ENCODE results near the gene SCLT1.
"Not testable (repeated sequence)": the region's sequence is repeated elsewhere in the genome, so short reads cannot be mapped to it uniquely, and the experiment has no call there.

Gene SCLT1

DNA sequence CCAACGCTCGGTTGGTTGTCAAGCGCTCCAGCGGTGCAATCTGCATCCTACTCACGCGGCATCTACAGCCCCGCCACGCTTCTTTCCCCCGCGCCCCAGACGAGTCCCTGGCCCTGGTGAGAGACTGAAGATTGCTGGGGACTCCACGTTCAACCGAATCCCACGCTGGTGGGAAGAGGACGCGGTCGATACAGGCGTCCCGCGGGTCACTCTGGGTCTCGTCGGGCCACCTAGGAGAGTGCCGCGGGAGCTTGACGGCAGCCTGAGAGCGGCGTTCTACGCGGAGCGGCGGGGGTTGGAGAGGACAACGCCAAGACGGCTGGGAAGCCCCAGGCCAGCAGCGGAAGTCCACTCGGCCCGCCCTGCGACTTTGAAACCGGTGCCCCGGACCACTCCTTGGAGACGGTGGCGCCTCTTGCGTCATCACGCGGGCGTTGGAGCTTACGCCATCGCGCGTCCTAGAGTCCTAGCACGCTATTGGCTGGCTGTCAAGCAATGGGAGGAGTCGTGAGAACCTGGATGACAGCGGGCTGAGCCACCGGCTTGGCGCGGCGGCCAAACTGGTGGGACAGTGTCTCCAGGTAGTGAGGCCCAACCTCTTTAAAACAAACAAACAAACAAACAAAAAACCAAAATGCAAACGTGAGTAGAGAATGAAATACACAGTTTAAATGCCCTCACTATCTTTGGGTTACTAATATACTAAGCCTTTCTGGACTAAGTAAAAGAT lies at the start of gene SCLT1:
SCLT1 (minus strand) TSS at position 349 of the 730 bp plus-strand sequence. CDS start 436 bp downstream, outside the sequence.
- peak; percentile 98 for DNase-seq

DNA sequence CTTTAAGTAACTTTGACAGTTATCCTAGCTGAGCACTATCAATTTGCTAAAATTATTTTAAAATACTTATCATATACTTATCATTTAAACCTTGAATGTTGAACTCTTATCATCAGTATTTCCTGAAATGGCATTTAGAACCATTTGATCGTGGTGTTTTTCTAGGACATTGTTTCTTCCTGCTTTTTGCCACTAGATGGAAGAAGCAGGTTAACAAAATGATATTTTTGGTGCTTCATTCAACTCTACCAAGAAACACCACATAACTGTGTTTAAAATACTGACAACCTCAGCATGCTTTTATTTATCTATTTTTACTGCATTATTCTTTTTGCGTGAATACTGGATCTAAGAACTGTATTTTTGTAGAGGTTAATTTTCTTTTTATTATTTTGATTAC lies 47.2 kb upstream of the SCLT1 start:
- DNase-seq, result no peak

DNA sequence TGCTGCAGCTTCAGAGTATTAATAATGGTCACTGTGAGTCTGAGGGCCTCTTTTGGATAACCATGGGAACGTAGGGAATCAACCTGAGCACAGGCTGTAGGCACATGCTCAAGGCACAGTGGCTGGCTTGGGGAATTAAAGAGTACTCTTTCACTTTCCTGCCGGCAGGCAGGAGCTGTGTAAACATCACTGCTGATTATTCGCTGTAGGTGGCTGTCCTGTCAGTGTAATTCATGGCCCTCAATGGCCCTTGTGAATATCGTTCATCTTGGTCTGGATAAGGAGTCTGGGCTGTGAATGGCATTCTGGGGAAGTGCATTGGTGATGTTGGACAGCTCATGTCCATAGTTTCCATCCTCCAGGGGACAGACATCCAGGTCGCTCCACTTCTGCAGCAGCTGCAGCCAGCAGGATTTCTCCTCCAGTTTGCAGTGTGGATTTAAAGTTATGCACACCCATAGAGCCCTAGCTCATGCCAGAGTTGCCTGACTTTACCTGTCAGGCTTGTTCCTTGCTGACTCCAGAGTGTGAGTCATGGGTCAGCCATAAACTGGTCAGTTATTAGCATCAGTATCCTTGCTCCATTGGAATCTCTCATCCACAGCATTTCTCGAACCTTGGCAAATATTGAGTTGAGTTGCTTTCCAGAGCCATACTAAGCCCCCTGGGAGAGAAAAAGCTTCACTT lies 45.6 kb upstream of the SCLT1 start:
- DNase-seq, result no peak

DNA sequence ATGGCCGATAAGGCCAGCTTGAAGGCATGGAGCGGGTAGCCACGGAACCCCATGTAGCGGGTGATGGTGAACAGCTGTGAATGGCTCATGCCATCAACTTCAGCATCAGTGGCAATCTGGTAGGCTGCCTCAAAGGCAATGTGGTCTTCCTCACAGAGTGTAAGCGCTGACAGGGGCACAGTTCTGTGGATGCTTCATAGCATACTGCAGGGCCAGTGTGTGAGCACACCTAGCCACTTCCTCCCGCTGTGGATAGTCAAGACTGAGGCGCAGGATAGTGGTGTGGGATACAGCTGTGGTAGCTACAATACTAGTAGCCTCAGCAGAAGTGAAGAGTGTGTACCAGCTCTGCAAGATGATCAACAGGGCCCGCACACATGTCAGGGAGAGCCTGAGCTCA lies 43.1 kb upstream of the SCLT1 start:
- no peak for DNase-seq

DNA sequence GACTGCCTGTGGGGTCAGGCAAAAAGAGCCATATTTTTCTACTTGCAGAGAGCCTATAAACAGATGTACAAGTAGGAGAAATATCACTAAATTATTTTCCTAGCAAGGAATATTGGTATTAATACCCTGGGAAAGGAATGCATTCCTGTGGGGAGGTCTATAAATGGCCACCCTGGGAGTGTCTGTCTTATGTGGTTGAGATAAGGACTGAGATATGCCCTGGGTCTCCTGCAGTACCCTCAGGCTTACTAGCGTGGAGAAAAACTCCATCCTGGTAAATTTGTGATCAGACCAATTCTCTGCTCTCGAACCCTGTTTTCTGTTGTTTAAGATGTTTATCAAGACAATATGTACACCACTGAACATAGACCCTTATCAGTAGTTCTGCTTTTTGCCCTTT lies 38.0 kb upstream of the SCLT1 start:
- no peak for DNase-seq

DNA sequence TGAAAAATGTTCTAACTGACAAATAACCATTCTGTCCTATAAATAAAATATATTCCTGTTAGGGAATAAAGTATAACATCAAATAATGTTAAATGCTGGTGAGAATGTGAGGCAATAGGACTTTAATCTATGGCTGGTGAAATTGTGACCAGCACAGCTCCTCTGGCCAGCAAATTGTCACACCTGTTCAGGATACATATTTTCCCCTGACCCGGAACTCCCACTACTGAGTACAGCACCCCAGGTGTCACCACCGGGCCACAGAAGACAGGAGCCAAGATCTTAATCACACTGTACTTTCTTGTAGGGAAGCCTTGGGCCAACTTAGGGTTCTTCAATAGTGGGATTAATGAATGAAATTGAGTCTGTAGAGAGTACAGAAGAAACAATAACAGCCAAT lies 35.8 kb upstream of the SCLT1 start:
- DNase-seq, result no peak

DNA sequence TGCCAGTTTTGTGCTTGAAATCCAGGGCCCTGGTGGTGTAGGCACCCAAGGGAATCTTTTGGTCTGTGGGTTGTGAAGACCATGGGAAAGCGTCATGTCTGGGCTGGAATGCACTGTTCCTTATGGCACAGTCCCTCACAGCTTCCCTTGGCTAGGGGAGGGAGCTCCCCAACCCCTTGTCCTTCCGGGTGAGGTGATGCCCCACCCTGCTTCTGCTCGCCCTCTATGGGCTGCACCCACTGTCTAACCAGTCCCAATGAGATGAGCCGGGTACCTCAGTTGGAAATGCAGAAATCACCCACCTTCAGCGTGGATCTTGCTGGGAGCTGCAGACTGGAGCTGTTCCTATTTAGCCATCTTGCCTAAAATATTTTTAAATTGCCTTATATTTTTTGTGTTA lies 33.3 kb upstream of the SCLT1 start:
- DNase-seq, result not testable (repeated sequence)

DNA sequence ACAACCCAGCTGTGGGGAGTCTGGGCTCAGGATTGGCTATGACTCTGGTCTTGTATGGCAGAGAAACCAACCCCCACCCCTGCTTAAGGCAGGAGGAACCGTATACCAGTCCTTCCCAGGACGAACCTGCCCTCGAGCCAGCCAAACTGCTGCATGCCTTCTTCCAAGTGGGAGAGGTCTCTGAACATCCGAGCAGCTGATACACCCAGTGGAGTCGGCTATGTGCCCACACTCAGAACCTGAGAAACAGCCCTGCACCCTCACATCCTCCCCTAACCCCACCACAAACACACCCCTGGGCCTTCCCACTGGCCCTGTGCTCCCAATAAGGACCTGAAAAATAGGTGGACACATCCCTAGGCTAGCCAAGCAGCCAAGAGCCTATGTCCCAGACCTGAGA lies 24.4 kb upstream of the SCLT1 start:
- DNase-seq, result no peak

DNA sequence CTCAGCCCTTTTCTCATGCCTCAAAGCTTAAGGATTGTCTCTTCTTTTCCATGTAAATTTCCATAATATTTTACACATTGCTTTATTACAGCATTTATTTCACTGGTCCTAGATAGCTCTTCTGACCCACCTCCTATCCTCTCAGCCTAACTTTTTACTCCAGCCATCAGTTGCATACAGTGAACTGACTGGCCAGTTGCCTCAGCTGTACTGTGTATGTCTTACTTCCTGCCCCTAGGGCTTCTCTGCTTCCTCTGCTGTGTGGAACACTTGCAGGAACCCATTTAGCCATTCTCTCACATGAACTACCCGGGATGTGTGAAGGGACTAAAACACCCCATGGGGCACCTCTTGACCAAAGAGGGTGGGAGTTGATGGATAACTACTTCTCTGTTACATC lies 20.6 kb upstream of the SCLT1 start:
- no peak for DNase-seq

DNA sequence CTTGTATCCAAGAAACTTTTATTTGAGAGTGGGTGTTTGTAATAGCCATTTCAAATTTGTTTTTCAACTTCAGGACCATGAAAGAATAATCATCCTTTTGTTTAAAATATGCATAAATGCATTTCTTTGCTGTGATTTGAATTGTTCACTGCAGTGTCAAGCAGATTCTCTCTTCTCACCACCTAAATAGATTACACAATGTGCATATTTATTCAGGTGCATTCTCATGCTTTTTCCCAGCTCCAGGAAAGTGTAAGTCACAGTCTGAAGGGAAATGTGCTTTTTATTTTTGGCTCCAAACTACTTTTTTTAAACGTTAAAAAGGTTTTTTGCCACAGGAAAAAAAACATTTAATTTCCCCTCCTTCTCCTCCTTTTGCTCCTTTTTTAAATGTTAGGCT lies 20.1 kb upstream of the SCLT1 start:
- DNase-seq, result no peak

DNA sequence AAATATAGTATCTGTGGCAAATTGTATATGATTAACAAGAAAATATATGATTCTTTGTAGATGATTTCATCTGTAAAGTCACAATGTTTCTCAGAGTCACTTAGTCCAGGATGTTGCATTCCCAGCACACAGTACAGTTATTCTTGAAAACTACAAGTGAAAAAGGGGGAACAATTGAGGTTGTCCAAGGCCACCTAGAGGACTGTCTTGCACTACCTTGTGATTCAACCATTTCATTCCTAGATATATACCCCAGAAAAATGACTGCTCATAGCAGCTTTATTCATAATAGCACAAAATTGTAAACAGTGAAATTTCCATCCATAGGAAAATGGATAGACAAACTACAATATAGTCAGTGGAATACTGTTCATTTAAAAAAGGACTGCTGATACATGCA lies 18.6 kb upstream of the SCLT1 start:
- DNase-seq, result no peak

DNA sequence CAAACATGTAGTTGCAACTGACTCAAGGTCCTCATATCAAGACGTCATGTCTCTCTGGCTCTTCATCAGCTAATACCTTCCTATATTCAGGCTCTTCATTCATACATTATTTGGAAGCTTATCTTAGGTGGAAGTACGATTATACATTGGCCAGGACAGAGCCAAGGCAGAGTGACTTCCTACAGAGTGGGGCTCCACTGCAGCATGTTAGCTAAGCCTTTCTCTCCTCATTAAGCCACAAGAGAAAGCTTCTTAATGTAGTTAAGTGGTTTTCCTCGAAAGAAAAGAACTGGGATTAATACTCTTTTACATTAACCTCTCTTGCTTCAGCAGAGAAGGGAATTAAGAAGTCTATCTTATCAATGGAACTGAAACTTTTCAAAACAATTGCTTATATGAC lies 17.6 kb upstream of the SCLT1 start:
- DNase-seq, result no peak

DNA sequence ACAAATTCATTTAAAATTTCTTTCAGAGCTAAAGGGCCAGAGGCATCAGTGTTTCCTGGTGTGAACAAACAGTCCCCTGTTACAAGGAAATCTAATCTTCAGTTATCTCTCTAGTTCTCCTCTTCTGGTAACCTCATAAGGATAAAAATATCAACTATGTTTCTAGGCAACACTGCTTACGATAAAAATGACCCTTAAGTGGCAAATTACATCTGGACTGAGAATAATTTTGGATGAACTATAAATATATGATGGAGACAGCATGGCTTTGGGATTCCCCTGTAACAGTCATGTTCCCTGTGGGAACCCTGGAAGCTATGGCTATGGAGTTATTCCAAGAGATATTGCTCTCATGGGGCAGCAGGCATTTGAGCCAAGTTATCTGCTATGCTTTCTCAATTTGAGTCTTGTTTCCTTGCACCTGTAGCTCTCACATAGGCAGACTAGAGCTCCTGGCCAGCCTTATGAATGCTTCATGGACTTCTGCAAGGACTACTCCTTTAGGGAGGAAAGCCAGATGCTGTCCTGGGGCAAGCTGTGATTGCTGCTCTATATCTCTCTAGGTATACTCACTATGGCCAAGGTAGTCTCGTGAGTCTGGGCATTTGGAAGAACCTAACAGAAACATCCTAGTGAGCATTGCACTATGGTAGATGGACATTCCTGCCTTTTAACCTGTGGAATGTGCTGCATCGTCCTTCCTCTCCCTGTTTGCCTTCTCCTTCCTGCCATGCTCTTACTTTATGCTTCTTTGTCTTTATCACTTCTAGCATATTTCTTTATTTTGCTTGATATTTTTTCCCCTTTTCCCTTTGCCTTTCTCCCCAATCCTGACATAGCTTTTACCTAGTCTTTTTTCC lies 16.9 kb upstream of the SCLT1 start:
- no peak for DNase-seq

DNA sequence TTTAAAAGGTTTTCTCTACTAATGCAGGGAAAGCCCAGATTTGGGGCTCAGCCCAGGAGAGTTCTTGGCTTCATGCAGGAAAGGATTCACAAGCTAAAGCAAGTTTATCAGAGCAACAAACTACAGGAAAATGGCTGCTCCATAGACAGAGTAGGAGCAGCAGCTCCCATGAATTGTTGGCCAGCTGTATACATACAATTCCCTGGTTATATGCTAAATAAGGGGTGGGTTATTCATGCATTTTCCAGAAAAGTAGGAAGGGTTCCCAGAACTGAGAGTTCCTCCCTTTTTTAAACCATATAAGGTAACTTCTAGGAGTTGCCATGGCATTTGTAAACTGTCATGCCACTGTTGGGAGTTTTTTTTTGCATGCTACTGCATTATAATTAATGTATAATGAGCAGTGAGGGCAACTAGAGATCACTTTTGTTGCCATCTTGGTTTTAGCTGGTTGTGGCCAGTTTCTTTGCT lies 5.2 kb upstream of the SCLT1 start:
- no peak for DNase-seq

DNA sequence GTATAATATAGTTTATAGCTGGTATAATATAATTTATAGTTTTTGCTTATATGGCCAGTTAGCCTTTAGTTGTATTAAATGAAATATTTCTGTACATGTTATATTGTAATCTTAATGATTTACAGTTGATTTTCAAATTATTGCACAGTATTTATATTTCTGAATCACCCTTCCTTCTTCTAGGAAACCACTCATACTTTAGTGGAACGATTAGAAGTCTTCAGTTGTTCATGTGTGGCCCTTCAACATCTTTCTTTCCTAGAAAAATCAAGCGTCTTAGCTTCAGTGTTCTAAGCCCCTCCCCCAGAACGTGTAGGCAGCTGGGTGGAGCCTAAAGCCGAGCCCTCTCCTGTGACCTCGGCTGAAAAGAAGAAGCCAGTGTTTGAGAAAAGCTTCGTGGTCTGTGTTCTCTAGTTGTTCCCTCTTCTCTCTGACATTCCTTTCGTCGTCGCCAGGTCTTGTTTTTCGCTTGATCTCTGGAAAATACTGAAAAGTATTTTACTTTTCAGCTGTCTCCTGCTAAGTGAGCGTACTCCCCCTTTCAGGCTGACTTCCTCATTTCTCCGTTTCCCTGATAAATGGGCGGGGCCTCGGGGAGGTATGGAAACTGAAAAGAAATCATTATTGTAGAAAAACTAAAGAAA lies 2.6 kb upstream of the SCLT1 start, which contains the start of gene C4orf33:
C4orf33 (plus strand) TSS at position 342 of the 644 bp plus-strand sequence. CDS start 6,459 bp downstream, outside the sequence.
- peak; percentile 91 for DNase-seq

DNA sequence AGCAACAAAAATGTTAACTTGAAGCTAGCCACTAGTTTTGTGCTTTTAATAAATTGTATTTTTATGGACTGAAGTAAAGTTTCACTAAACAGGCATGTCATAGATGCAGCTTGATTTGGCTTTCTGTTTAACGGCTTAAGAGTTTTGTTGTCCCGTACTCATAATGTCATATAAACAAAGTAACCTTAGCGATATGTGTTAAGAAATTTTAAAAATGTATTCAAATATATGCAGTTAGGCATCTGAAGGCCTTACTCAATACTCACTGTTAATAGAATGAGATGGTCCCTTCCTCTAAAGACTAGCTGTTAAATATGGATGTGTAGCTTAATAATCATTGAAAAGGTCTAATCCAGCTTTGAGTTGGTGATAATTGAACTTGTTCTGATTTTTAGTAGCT lies 1.0 kb upstream of the SCLT1 start:
- DNase-seq, result no peak

DNA sequence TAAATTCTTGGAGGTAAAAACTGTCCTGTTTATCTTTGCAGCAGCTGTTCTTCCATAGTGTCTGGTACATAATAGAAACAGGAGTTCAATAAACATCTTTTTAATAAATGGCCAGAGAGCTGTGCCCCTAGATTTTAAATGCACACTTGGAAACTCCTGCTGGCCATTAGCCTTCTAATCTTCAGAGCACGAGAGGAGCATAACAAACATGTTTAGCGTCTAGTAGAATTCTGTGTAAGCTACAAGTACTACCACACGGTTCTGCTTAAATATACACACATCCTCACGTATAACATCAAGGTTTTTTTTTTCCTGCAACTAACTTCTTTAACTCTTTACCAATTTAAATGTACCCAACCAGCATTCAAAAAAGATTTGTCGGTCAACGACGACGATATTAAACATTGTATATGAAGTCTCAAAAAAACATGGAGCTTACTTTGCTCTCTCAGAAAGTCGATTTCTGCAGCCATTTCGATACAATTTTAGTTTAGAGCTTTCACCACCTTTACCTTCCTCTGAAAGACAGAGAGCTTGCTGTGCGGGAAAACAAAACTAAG lies 628 bp downstream of the SCLT1 start:
- DNase-seq, result no peak

DNA sequence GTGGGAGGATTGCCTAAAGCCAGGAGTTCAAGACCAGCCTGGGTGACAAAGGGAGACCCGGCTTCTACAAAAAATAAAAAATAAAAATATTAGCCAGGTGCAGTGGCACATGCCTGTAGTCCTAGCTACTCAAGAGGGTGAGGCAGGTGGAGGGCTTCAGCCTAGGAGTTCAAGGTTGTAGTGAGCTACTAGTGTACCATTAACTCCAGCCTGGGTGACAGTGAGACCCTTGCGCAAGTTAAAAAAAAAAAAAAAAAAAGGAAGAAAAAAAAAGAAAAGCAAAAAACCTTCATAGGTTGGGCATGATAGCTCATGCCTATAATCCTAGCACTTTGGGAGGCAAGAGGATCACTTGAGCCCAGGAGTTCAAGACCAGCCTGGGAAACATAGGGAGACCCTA lies 5.8 kb downstream of the SCLT1 start:
- DNase-seq, result no peak

DNA sequence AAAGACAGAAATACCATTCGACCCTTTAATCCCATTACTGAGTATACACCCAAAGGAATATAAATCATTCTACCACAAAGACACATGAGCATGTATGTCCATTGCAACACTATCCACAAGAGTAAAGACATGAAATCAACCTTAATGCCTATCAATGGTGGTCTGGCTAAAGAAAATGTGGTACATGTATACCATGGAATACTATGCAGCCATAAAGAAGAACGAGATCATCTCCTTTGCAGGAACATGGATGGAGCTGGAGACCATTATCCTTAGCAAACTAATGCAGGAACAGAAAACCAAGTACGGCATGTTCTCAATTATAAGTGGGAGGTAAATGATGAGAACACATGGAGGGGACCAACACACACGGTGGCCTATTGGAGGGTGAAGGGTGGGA lies 7.9 kb downstream of the SCLT1 start:
- no peak for DNase-seq

DNA sequence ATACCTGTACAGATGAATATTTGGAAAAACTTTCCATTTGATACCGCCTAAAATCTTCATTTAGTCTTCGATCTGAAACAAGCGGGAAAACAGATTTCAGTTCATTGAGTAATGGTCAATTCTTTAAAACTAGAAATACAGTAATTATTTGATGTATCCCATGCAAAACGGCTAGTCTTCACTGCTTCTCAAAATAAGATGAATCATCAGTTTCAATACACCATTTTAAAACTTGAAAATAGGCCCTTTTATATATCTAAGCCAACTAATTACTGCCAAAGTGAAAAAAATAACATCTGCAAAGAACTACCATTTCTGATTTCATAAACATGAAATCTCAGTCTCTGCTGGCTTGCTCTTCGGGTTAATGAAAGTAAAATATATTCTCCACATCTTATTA lies 11.0 kb downstream of the SCLT1 start:
- DNase-seq, result no peak

DNA sequence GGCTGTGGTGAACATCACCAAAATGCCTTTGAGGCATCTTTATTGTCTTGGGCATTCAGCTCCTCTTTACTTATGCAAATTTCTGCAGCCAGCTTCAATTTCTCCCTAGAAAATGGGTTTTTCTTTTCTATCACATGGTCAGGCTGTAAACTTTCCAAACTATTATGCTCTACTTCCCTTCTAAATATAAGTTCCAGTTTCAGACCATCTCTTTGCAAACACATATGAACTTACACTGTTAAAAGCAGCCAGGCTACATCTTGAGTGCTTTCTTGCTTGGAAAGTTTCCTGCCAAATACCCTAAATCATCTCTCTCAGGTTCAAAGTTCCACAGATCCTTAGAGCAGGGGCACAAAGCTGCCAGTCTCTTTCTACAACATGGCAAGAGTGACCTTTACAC lies 13.2 kb downstream of the SCLT1 start:
- no peak for DNase-seq

DNA sequence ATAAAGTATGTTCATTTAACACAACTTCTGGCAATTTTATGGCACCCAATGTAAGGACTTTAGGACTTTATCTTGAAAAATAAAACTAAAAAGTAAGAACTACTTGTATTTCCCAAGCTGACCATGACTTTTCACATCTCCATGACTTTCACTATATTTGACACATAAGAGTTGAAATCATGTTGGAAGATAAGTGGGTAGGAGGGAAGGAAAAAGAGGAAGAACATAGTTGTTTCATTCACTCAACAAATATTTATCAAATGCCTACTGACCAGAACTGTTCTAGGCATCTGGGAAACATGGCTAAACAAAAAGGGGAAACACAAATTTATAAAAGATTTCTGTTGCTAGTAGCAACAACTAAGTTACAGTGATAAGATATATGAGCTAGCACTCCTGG lies 16.0 kb downstream of the SCLT1 start:
- no peak for DNase-seq

DNA sequence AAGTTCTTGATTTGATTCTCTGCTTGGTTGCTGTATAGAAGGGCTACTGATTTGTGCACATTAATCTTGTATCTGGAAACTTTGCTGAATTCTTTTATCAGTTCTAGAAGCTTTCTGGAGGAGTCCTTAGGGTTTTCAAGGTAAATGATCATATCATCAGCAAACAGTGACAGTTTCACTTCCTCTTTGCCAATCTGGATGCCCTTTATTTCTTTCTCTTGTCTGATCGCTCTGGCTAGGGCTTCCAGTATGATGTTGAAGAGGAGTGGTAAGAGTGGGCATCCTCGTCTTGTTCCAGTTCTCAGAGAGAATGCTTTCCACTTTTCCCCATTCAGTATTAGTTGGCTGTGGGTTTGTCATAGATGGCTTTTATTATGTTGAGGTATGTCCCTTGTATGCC lies 23.8 kb downstream of the SCLT1 start:
- DNase-seq, result not testable (repeated sequence)
